ENCODE data around the gene DAP3. TPM values are rescaled to one million over a fixed set of nuclear protein-coding genes. Genes with fewer than 3 reads are reported as not detected.

Gene DAP3
- total and polyA plus RNA-seq, 10 of the 15 experiments (the other 5 are each of a cell fraction or from before 2014, with no cell fraction given): 60.0 to 223 (median 138) TPM

- TF ChIP-seq, protein P1, sequence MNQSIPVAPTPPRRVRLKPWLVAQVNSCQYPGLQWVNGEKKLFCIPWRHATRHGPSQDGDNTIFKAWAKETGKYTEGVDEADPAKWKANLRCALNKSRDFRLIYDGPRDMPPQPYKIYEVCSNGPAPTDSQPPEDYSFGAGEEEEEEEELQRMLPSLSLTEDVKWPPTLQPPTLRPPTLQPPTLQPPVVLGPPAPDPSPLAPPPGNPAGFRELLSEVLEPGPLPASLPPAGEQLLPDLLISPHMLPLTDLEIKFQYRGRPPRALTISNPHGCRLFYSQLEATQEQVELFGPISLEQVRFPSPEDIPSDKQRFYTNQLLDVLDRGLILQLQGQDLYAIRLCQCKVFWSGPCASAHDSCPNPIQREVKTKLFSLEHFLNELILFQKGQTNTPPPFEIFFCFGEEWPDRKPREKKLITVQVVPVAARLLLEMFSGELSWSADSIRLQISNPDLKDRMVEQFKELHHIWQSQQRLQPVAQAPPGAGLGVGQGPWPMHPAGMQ (IDR thresholded peaks at IDR 0.05; ENCODE audit: borderline replicate concordance): no peak
- no peak for TF ChIP-seq RBBP5 (conservative IDR thresholded peaks at IDR 0.05)
- TF ChIP-seq, protein P2, sequence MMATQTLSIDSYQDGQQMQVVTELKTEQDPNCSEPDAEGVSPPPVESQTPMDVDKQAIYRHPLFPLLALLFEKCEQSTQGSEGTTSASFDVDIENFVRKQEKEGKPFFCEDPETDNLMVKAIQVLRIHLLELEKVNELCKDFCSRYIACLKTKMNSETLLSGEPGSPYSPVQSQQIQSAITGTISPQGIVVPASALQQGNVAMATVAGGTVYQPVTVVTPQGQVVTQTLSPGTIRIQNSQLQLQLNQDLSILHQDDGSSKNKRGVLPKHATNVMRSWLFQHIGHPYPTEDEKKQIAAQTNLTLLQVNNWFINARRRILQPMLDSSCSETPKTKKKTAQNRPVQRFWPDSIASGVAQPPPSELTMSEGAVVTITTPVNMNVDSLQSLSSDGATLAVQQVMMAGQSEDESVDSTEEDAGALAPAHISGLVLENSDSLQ (IDR thresholded peaks at IDR 0.05): no peak
- TF ChIP-seq BMI1 (IDR thresholded peaks at IDR 0.05; ENCODE audit: borderline replicate concordance): no peak
- TF ChIP-seq RCOR1 (conservative IDR thresholded peaks at IDR 0.05; ENCODE audit: low read depth, low read length): no peak
- H3K27me3 ChIP-seq (replicated peaks in 1 of 2; ENCODE audit: control insufficient read depth in 2 of 2, insufficient read depth in 2 of 2, low read length in 1 of 2): no peaks in the 10 kb centered on the region
- DNase-seq (ENCODE audit: low read depth, low spot score): no peak
- H3K36me3 ChIP-seq (ENCODE audit: control insufficient read depth in 2 of 2, insufficient read depth in 2 of 2, low read length in 1 of 2): peaks cover 0 to 8% of the 10 kb centered on the region in 2 experiments; a peak in 2 of 4 replicates
- ChIA-PET CTCF (no interaction called here), RAD21 (ENCODE audit: unreplicated experiment) (interaction anchor here (0.6 kb wide), 1 partner anchor 149 kb away, joined by 3 read pairs; no protein-coding TSS in a partner anchor), POLR2A (no interaction called here), SMC1A (ENCODE audit: uncharacterized antibody, unreplicated experiment) (no interaction called here)
- no peak overlapping the region for H3K27ac ChIP-seq (ENCODE audit: control insufficient read depth, insufficient read depth)
- peaks cover 4% of the 10 kb centered on the region; the same call in 1 of the 3 replicates for H3K9me3 ChIP-seq (replicated peaks; ENCODE audit: control insufficient read depth, insufficient read depth, low read length)
- H3K79me2 ChIP-seq (ENCODE audit: control insufficient read depth, insufficient read depth, low read length): peaks cover 78% of the 10 kb centered on the region
- intact Hi-C loops (cut with micrococcal nuclease; ENCODE audit: unreplicated experiment) (no loop called here), in situ Hi-C loops (cut with MboI) (no loop called here)
- 96% methylated on average over 4 of the region's 4 CpGs for WGBS (ENCODE audit: insufficient coverage, insufficient replicate concordance, low lambda C conversion rate, missing lambda C conversion rate)
- no TSS peak for BruUV-seq (replicated peaks)
- no peak overlapping the region for H3K4me2 ChIP-seq (ENCODE audit: control insufficient read depth, insufficient read depth)
- H3K4me1 ChIP-seq (ENCODE audit: control insufficient read depth, insufficient read depth, low read length): no peaks in the 10 kb centered on the region
- H4K20me1 ChIP-seq (ENCODE audit: control insufficient read depth, insufficient read depth): no peaks in the 10 kb centered on the region
- ATAC-seq: no peak
- H2AFZ ChIP-seq (ENCODE audit: control insufficient read depth, low read depth, low read length): no peak overlapping the region
- peak; percentile 47 for FAIRE-seq
- H3K9ac ChIP-seq (ENCODE audit: control insufficient read depth, insufficient read depth, low read length): no peak overlapping the region
- H3K4me3 ChIP-seq: no peak overlapping the region
Measured at GRCh38 chr1:155695072-155695471, 6.2 kb downstream of the DAP3 start.

- peaks cover 73% of the 10 kb centered on the region for H3K79me2 ChIP-seq (ENCODE audit: control insufficient read depth, insufficient read depth, low read length)
- 98% methylated on average over 3 of the region's 3 CpGs for WGBS (ENCODE audit: insufficient coverage, insufficient replicate concordance, low lambda C conversion rate, missing lambda C conversion rate)
- ChIA-PET CTCF (no interaction called here), RAD21 (ENCODE audit: unreplicated experiment) (no interaction called here), SMC1A (ENCODE audit: uncharacterized antibody, unreplicated experiment) (no interaction called here), POLR2A (no interaction called here)
- H3K27me3 ChIP-seq (replicated peaks in 1 of 2; ENCODE audit: control insufficient read depth in 2 of 2, insufficient read depth in 2 of 2, low read length in 1 of 2): no peaks in the 10 kb centered on the region
- DNase-seq (ENCODE audit: low read depth, low spot score): no peak
- no peak overlapping the region for H2AFZ ChIP-seq (ENCODE audit: control insufficient read depth, low read depth, low read length)
- BruUV-seq (replicated peaks): no TSS peak
- H3K9me3 ChIP-seq (replicated peaks; ENCODE audit: control insufficient read depth, insufficient read depth, low read length): peaks cover 4% of the 10 kb centered on the region; the same call in 1 of the 3 replicates
- intact Hi-C loops (cut with micrococcal nuclease; ENCODE audit: unreplicated experiment) (no loop called here), in situ Hi-C loops (cut with MboI) (no loop called here)
- H3K4me1 ChIP-seq (ENCODE audit: control insufficient read depth, insufficient read depth, low read length): no peaks in the 10 kb centered on the region
- no peak for ATAC-seq
- no peak overlapping the region for H3K9ac ChIP-seq (ENCODE audit: control insufficient read depth, insufficient read depth, low read length)
- H3K36me3 ChIP-seq (ENCODE audit: control insufficient read depth in 2 of 2, insufficient read depth in 2 of 2, low read length in 1 of 2): peaks cover 0 to 8% of the 10 kb centered on the region in 2 experiments; a peak in 2 of 4 replicates
- FAIRE-seq: no peak
- no peak overlapping the region for H3K4me3 ChIP-seq
- H3K4me2 ChIP-seq (ENCODE audit: control insufficient read depth, insufficient read depth): no peak overlapping the region
- no peak overlapping the region for H3K27ac ChIP-seq (ENCODE audit: control insufficient read depth, insufficient read depth)
- H4K20me1 ChIP-seq (ENCODE audit: control insufficient read depth, insufficient read depth): no peaks in the 10 kb centered on the region
- no peak for TF ChIP-seq TARDBP (IDR thresholded peaks at IDR 0.05; ENCODE audit: borderline replicate concordance)
- TF ChIP-seq SRF (IDR thresholded peaks at IDR 0.05; ENCODE audit: low read depth in 2 of 2, low read length in 2 of 2): no peak
- no peak for TF ChIP-seq ETV6 (conservative IDR thresholded peaks at IDR 0.05 in 1 of 2, IDR thresholded peaks at IDR 0.05 in 1 of 2; ENCODE audit: borderline replicate concordance in 1 of 2, low read depth in 1 of 2)
- TF ChIP-seq, protein P3, sequence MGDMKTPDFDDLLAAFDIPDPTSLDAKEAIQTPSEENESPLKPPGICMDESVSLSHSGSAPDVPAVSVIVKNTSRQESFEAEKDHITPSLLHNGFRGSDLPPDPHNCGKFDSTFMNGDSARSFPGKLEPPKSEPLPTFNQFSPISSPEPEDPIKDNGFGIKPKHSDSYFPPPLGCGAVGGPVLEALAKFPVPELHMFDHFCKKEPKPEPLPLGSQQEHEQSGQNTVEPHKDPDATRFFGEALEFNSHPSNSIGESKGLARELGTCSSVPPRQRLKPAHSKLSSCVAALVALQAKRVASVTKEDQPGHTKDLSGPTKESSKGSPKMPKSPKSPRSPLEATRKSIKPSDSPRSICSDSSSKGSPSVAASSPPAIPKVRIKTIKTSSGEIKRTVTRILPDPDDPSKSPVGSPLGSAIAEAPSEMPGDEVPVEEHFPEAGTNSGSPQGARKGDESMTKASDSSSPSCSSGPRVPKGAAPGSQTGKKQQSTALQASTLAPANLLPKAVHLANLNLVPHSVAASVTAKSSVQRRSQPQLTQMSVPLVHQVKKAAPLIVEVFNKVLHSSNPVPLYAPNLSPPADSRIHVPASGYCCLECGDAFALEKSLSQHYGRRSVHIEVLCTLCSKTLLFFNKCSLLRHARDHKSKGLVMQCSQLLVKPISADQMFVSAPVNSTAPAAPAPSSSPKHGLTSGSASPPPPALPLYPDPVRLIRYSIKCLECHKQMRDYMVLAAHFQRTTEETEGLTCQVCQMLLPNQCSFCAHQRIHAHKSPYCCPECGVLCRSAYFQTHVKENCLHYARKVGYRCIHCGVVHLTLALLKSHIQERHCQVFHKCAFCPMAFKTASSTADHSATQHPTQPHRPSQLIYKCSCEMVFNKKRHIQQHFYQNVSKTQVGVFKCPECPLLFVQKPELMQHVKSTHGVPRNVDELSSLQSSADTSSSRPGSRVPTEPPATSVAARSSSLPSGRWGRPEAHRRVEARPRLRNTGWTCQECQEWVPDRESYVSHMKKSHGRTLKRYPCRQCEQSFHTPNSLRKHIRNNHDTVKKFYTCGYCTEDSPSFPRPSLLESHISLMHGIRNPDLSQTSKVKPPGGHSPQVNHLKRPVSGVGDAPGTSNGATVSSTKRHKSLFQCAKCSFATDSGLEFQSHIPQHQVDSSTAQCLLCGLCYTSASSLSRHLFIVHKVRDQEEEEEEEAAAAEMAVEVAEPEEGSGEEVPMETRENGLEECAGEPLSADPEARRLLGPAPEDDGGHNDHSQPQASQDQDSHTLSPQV (IDR thresholded peaks at IDR 0.05): no peak
Measured at GRCh38 chr1:155695608-155696007, 6.7 kb downstream of the DAP3 start.

Measured in GM12878 (cell line).